ENCODE data around the gene UTP4.

UTP4 gene

DNA sequence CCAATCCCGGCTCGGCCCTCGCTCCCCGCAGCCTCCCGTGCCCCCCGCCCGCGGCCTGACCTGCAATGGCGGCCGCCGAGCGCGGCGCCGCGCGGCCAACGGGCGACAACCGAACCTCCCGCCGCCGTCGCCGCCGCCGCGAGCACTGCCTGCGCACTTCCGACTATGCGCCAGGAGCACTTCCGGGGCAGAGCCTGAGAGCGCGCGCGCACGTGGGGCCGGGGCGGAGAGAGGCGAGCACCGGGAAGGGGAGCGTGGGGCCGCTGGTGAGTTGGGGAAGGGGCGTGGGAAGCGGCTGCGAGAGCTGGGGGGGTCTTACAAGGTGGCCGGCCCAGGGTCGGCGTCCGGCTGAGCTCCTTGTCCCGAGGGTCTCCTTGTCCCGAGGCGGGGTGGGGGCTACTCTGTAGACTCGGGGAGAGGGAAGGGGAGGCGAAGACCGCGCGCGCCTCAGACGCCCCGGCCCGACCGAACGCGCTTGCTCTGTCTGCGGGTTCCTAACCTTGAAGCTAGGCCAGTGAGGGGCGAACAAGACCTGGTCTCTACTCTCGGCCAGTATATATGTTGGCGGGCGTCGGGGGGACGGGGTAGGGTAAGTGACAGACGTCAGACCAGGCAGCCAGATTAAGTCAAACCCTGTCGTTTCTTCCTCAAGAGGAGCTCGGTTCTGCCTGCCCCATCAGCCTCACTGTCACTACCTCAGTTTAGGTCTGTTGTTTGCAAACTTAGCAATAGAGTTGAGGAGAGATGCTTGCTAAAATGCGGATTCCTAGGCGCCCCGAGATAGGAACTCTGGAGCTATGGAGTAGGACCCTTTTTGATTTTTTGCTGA is at the start of gene UTP4, which contains the start of gene CHTF8:
Gene UTP4, plus strand, starts transcription at position 226 of the 829 bp plus-strand sequence. CDS start 811 bp downstream, outside the sequence.
Gene CHTF8, minus strand, starts transcription at position 165 of the 829 bp plus-strand sequence. CDS start 11,130 bp downstream, outside the sequence.
- peak within 1 kb of the TSS; percentile 86 for H3K27ac ChIP-seq
- TF ChIP-seq, protein P1, sequence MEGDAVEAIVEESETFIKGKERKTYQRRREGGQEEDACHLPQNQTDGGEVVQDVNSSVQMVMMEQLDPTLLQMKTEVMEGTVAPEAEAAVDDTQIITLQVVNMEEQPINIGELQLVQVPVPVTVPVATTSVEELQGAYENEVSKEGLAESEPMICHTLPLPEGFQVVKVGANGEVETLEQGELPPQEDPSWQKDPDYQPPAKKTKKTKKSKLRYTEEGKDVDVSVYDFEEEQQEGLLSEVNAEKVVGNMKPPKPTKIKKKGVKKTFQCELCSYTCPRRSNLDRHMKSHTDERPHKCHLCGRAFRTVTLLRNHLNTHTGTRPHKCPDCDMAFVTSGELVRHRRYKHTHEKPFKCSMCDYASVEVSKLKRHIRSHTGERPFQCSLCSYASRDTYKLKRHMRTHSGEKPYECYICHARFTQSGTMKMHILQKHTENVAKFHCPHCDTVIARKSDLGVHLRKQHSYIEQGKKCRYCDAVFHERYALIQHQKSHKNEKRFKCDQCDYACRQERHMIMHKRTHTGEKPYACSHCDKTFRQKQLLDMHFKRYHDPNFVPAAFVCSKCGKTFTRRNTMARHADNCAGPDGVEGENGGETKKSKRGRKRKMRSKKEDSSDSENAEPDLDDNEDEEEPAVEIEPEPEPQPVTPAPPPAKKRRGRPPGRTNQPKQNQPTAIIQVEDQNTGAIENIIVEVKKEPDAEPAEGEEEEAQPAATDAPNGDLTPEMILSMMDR (conservative IDR thresholded peaks at IDR 0.05), result no peak

DNA sequence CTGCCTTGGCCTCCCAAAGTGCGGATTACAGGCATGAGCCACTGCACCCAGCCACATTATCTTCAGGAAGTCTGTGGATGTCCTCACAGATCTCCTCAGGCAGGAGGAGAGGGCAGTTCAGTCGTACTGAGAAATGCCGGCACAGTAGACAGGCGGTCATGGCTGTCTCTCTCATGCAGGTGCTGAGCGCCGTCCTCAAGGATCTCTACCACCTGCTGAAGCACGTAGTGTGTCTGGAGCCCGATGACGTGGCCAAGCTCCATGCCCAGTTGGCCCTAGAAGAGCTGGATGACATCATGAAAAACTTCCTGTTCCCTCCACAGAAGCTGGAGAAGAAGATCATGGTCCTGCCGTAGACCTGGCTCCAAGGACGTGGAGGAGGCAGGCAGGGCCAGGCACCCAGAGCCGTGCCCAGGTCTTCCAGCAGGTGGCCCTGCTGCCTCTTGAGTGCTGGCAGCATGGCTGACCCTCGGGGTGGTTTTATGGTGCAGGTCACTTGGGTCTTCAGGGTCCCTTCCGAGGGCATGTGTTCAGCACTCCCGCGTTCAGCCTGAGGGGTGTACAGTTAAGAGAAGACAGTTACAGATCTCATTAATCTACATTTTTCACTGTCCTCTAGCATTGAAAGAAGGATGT is 49.0 kb upstream of the UTP4 start:
- TF ChIP-seq, protein P1 (conservative IDR thresholded peaks at IDR 0.05), result no peak
- no peak overlapping the region for H3K27ac ChIP-seq

DNA sequence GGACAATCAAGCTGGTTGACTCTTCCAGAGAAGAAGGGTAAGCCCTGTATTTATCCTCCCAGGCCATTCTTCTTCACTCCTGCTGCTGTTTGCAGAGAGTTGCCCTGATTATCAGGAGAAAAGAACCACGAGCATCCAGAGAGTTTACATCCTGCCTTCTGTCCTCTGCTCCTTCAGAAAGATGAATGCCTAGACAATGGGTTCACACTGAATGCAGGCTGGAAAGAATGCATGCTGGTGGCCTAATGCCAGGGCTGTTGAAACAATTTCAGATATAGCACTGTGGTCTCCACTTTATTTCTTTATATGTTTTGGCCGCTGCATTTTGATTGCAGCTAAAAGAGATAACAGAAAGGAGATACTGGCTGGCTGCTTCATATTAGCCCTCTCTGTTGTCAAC is 48.2 kb upstream of the UTP4 start:
- H3K27ac ChIP-seq, result no peak overlapping the region

DNA sequence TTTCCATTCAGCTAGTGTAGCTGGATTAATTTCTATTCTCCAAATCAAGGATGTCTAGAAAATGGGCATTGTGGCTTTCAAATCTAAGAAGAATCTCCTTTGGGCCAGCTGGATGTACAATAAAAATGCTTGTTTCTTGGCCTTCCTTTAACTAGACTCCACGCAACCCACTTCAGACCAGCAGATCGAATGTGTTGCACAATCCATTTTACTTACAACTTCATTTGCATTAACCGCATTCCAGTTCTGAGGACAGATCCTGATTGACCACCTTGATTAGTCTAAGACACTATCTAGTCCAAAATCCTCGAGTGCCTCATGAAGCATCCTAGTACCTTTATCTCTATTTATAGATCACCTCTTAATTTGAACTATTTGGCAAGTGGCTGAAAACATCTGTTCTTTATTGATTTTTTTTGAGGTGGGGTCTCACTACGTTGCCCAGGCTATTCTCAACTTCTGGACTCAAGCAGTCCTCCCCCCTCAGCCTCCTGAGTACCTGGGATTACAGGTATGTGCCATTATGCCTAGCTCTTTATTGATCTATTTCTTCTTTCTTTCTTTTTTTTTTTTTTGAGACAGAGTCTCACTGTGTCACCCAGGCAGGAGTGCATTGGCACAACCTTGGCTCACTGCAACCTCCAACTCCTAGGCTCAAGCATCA is 47.3 kb upstream of the UTP4 start:
- TF ChIP-seq, protein P1 (conservative IDR thresholded peaks at IDR 0.05), result no peak
- H3K27ac ChIP-seq, result no peak overlapping the region

More for the DNA sequence above, 48.2 kb upstream of the UTP4 start:
- TF ChIP-seq, protein P1 (conservative IDR thresholded peaks at IDR 0.05), result no peak

DNA sequence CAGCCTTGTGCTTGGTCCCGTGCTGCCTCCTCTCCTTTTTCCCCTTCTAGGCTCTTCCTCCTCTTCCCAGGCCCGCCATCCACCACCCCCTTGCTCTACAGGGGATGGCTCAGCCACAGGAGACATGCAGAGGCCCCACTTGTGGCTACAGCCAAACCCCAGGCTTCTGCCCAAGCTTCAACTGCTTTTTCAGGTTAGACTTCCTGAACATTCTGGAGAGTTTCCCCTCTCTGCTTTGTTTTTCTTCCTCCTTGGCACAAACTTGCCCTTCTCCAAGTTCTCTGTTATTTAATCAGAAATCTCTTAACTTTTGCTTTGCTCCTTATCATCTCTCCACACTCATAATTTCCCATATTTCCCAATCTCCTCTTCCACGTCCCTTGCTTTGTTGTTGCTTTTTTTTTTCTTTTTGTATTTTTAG is 45.3 kb upstream of the UTP4 start:
- TF ChIP-seq, protein P1 (conservative IDR thresholded peaks at IDR 0.05), result no peak
- H3K27ac ChIP-seq, result peak overlapping the region; percentile 71

DNA sequence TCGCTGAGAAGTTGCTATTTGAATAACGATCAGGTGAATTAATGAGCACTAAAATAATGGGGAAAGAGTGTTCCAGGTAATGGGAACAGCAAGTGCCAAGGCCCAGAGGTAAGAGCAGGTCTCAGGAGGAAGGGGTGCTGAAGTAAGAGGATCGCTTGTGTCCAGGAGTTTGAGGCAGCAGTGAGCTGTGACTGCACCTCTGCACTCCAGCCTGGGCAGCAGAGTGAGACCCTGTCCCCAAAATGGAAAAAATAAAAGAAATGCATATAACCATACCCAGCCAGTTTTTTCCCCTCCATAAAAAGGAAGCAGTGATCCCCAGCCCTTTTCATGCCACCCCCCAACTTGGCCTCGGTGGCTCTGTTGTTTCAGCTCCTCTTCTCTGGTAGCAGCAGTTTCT is 43.8 kb upstream of the UTP4 start:
- H3K27ac ChIP-seq, result no peak overlapping the region
- TF ChIP-seq, protein P1 (conservative IDR thresholded peaks at IDR 0.05), result no peak
